HepG2 (cell line): ENCODE data around the gene PDK1. TPM values are rescaled to one million over a fixed set of nuclear protein-coding genes. Genes with fewer than 3 reads are reported as not detected.

ENCODE experiments used
- ATAC-seq: fragments of 200-7000 bp; cut with Tn5 transposase; 3 replicates; pipeline ENCODE4 v1.9.1; 2020; ENCODE audit warnings: mild to moderate bottlenecking, moderate library complexity
- BruUV-seq: library from RNA; stranded (reverse); fragments of 400-500 nt; replicated peaks from 2 replicates; lab custom pipeline; 2021; lab: Mats Ljungman, UMichigan
- CTCF ChIA-PET: fragments of 300-600 bp; formaldehyde crosslinking; extraction: SDS; loops from one replicate; lab custom pipeline; 2021; ENCODE audit warnings: low total read pairs, inconsistent platforms, low intra/inter-chr PET ratio; lab: Yijun Ruan, JAX
- POLR2A ChIA-PET: fragments of 350-600 bp; sonication (Branson Sonifier 250); formaldehyde crosslinking; loops from one replicate; lab custom pipeline; 2020; ENCODE audit warnings: antibody characterized with exemption, inconsistent platforms; lab: Yijun Ruan, JAX
- DNase-seq: peaks from one replicate; pipeline ENCODE4 v3.0.0-alpha.2; 2015; ENCODE audit warnings: low spot score
- FAIRE-seq: peaks from 3 replicates; lab custom pipeline; 2011; peaks lifted over from hg19 to GRCh38; lab: Jason Lieb, UNC
- H2AFZ ChIP-seq: one replicate; pipeline ENCODE4 v1.6.1; 2011; ENCODE audit warnings: low read length, inconsistent platforms
- H3K27ac ChIP-seq: fragments of 300-600 bp; 3 replicates; pipeline ENCODE4 v1.8.0; 2011; ENCODE audit warnings: mixed run types, mild to moderate bottlenecking, mixed read lengths, low read length, inconsistent platforms; ENCODE audit not compliant: insufficient read depth; ENCODE audit errors: extremely low read length
- H3K27me3 ChIP-seq, 2 experiments: fragments of 200-600 bp in 1 of 2; 2 replicates in 1 of 2; 3 replicates in 1 of 2; pipeline versions ENCODE4 v1.6.0 to v1.8.0; 2011; ENCODE audit warnings: low read length in 2 of 2, mild to moderate bottlenecking in 2 of 2, moderate library complexity in 2 of 2, inconsistent platforms in 1 of 2; ENCODE audit not compliant: insufficient read depth in 2 of 2, control insufficient read depth in 1 of 2
- H3K36me3 ChIP-seq, 2 experiments: fragments of 200-600 bp in 1 of 2; replicated peaks in 1 of 2; 2 replicates in 1 of 2; 3 replicates in 1 of 2; pipeline versions ENCODE4 v1.5.1 to v1.8.0; 2011; ENCODE audit warnings: low read length in 2 of 2, inconsistent platforms in 1 of 2; ENCODE audit not compliant: insufficient read depth in 2 of 2, control insufficient read depth in 1 of 2
- H3K4me1 ChIP-seq: 2 replicates; pipeline ENCODE4 v1.5.1; 2012; ENCODE audit warnings: low read length, inconsistent platforms; ENCODE audit not compliant: insufficient read depth
- H3K4me2 ChIP-seq: 2 replicates; pipeline ENCODE4 v1.6.0; 2011; ENCODE audit warnings: low read depth, low read length, inconsistent platforms
- H3K4me3 ChIP-seq, 3 experiments: fragments of 200-600 bp in 1 of 3; sonication (generic), shearing (Covaris generic) in 1 of 3; replicated peaks in 1 of 3; 2 replicates each; pipeline ENCODE4 v1.5.1; 2011 to 2016; ENCODE audit warnings: low read length in 3 of 3, inconsistent platforms in 2 of 3, low read depth in 2 of 3, mild to moderate bottlenecking in 2 of 3, control low read depth in 1 of 3, mixed read lengths in 1 of 3; ENCODE audit not compliant: insufficient read depth in 1 of 3
- H3K79me2 ChIP-seq: one replicate; pipeline ENCODE4 v1.6.1; 2011; ENCODE audit warnings: low read length, inconsistent platforms; ENCODE audit not compliant: insufficient read depth
- H3K9ac ChIP-seq: 2 replicates; pipeline ENCODE4 v1.6.0; 2011; ENCODE audit warnings: mild to moderate bottlenecking, low read depth, low read length, inconsistent platforms; ENCODE audit not compliant: insufficient read depth
- H3K9me3 ChIP-seq: 2 replicates; pipeline ENCODE4 v1.5.1; 2012; ENCODE audit warnings: mild to moderate bottlenecking, low read length
- H4K20me1 ChIP-seq: 2 replicates; pipeline ENCODE4 v1.6.0; 2011; ENCODE audit warnings: inconsistent platforms, mild to moderate bottlenecking, low read length, moderate library complexity; ENCODE audit not compliant: insufficient read depth
- ATF1 ChIP-seq: IDR thresholded peaks from 2 replicates; pipeline ENCODE4 v1.6.1; 2016; ENCODE audit warnings: mild to moderate bottlenecking, control low read depth
- CSRNP2 ChIP-seq: sonication (generic); formaldehyde crosslinking; conservative IDR thresholded peaks from 2 replicates; pipeline ENCODE4 v1.8.0; 2022; ENCODE audit warnings: low read depth, missing genetic modification reagents
- ISL2 ChIP-seq: sonication (generic); formaldehyde crosslinking; IDR thresholded peaks from 2 replicates; pipeline ENCODE4 v1.5.0; 2020; ENCODE audit warnings: missing genetic modification reagents
- PAWR ChIP-seq: sonication (generic); formaldehyde crosslinking; IDR thresholded peaks from 2 replicates; pipeline ENCODE4 v1.4.0; 2020; ENCODE audit warnings: missing genetic modification reagents, mild to moderate bottlenecking, borderline replicate concordance
- PHF20 ChIP-seq: sonication (generic); formaldehyde crosslinking; IDR thresholded peaks from 2 replicates; pipeline ENCODE4 v1.5.0; 2020; ENCODE audit warnings: mild to moderate bottlenecking, missing genetic modification reagents
- RFX3 ChIP-seq: IDR thresholded peaks from 2 replicates; pipeline ENCODE4 v1.6.1; 2016; ENCODE audit warnings: missing biosample characterization, missing genetic modification reagents
- SRSF1 ChIP-seq: fragments of 200-400 bp; formaldehyde crosslinking; optimal IDR thresholded peaks from 2 replicates; pipeline ENCODE3; 2017; ENCODE audit warnings: mild to moderate bottlenecking, low read depth, low read length, moderate library complexity
- TSC22D2 ChIP-seq: sonication (generic); formaldehyde crosslinking; IDR thresholded peaks from 2 replicates; pipeline ENCODE4 v1.5.1; 2020; ENCODE audit warnings: missing genetic modification reagents, mild to moderate bottlenecking, borderline replicate concordance
- ZBTB20 ChIP-seq: sonication (generic); formaldehyde crosslinking; IDR thresholded peaks from 2 replicates; pipeline ENCODE4 v1.8.1; 2023; ENCODE audit warnings: missing genetic modification reagents, low read depth, mild to moderate bottlenecking, borderline replicate concordance
- ZNF468 ChIP-seq: sonication (generic); formaldehyde crosslinking; IDR thresholded peaks from 2 replicates; pipeline ENCODE4 v1.8.0; 2022; ENCODE audit warnings: mild to moderate bottlenecking, moderate library complexity, missing genetic modification reagents
- ZSCAN29 ChIP-seq: sonication (generic); formaldehyde crosslinking; conservative IDR thresholded peaks from 2 replicates; pipeline ENCODE4 v1.4.0; 2020; ENCODE audit warnings: mild to moderate bottlenecking, missing genetic modification reagents
- WGBS: methylation state at CpG from one replicate; pipeline ENCODE4 v1.1.6; 2017; ENCODE audit warnings: low lambda C conversion rate; 5-methylcytosine and 5-hydroxymethylcytosine counted together
- in situ Hi-C: cut with HindIII; loops from 2 replicates; pipeline ENCODE4 v1.10.0; 2017; ENCODE audit warnings: low pct_unique_long_range_greater_than_20kb; ENCODE audit not compliant: extremely low pct_ligation_motif_present
- intact Hi-C: fragments of 100-400 bp; cut with micrococcal nuclease; formaldehyde crosslinking; loops from one replicate; pipeline ENCODE4 v1.10.0; 2022; ENCODE audit not compliant: unreplicated experiment
- polyA plus RNA-seq, 8 experiments: library from polyadenylated mRNA; depleted of rRNA in 3 of 8; stranded (reverse) in 7 of 8; unstranded in 1 of 8; fragments of >200 nt; fragmentation: Illumina TruSeq in 4 of 8; extraction: Trizol in 4 of 8; gene quantifications; 2 replicates each; pipeline versions ENCODE4 v1.2.1 to v1.2.3, GENCODE V29; 2011 to 2016; ENCODE audit warnings: low read depth in 4 of 8, missing spikeins in 1 of 8, mixed read lengths in 1 of 8; ENCODE audit not compliant: insufficient read depth in 1 of 8
- total RNA-seq, 5 experiments: library from RNA; depleted of rRNA; stranded (reverse); fragments of >200 nt; fragmentation: Illumina TruSeq; extraction: Trizol; gene quantifications; 2 replicates each; pipeline ENCODE4 v1.2.3, GENCODE V29; 2016; ENCODE audit warnings: low read depth in 1 of 5

The PDK1 gene
- total and polyA plus RNA-seq, 2 of the 13 experiments (the other 11 are each of a cell fraction or from before 2014, with no cell fraction given), result 11.9 to 96.9 TPM

- Histone ChIP-seq H3K4me2 (no peak overlapping the region), H3K4me3 (no peak overlapping the region), H3K27me3 (no peaks in the 10 kb centered on the region), H3K4me1 (no peaks in the 10 kb centered on the region), H3K36me3 (peaks cover 27 to 92% of the 10 kb centered on the region in 2 experiments), H3K27ac (no peak overlapping the region), H3K79me2 (no peaks in the 10 kb centered on the region), H2AFZ (no peak overlapping the region), H3K9ac (no peak overlapping the region), H3K9me3 (no peaks in the 10 kb centered on the region), H4K20me1 (peaks cover 15% of the 10 kb centered on the region; the same call in 1 of the 2 replicates)
- WGBS, result 97% methylated on average over 6 of the region's 6 CpGs
- in situ Hi-C loops (no loop called here), intact Hi-C loops (no loop called here)
- CTCF ChIA-PET, result no interaction called here
- FAIRE-seq (no peak), ATAC-seq (no peak), DNase-seq (no peak)
- TF ChIP-seq CSRNP2, result no peak
- no peak for TF ChIP-seq RFX3 (CRISPR knock-in tag)
- TF ChIP-seq PHF20, result no peak
- no peak for TF ChIP-seq TSC22D2 (CRISPR knock-in tag)
- TF ChIP-seq SRSF1, result no peak
- no peak for TF ChIP-seq ZSCAN29 (CRISPR knock-in tag)
- TF ChIP-seq ATF1 (CRISPR knock-in tag), result no peak
- TF ChIP-seq ZBTB20 (CRISPR knock-in tag), result no peak
- TF ChIP-seq PAWR (CRISPR knock-in tag), result no peak
- no peak for TF ChIP-seq ISL2
- no peak for TF ChIP-seq ZNF468
- POLR2A ChIA-PET, result no interaction called here
- no TSS peak for BruUV-seq
Measured at GRCh38 chr2:172600557-172601008, 44.7 kb downstream of the PDK1 start.
